ENCODE measurements around the gene HOATZ. TPM values are rescaled to one million over a fixed set of nuclear protein-coding genes. Genes with fewer than 3 reads are reported as not detected.

HOATZ gene
- total and polyA plus RNA-seq, 2 of the 13 experiments (the other 11 are each of a cell fraction or from before 2014, with no cell fraction given) = not detected

GRCh38 chr11:111572581-111572980 lies 58.0 kb downstream of the HOATZ start:
- no TSS peak for BruUV-seq (replicated peaks)
- WGBS (ENCODE audit: low lambda C conversion rate) = 90% methylated on average over 3 of the region's 3 CpGs
- ChIA-PET POLR2A (no interaction called here), CTCF (ENCODE audit: low intra/inter-chr PET ratio, low total read pairs) (no interaction called here)
- H4K20me1 ChIP-seq (ENCODE audit: insufficient read depth, low read length) = no peaks in the 10 kb centered on the region
- no peaks in the 10 kb centered on the region for H3K9me3 ChIP-seq (ENCODE audit: low read length)
- FAIRE-seq (no peak), ATAC-seq (no peak), DNase-seq (ENCODE audit: low spot score) (no peak)
- H3K4me2 ChIP-seq (ENCODE audit: low read depth, low read length) = peak overlapping the region; percentile 72; the same call in 1 of the 2 replicates
- H3K4me1 ChIP-seq (ENCODE audit: insufficient read depth, low read length) = peaks cover 48% of the 10 kb centered on the region
- in situ Hi-C loops (cut with HindIII; ENCODE audit: extremely low pct_ligation_motif_present, low pct_unique_long_range_greater_than_20kb) = no loop called here
- no peaks in the 10 kb centered on the region for H3K79me2 ChIP-seq (ENCODE audit: insufficient read depth, low read length)
- H3K9ac ChIP-seq (ENCODE audit: insufficient read depth, low read depth, low read length) = no peak overlapping the region
- no peak overlapping the region for H3K27ac ChIP-seq (ENCODE audit: extremely low read length, insufficient read depth, low read length)
- H3K4me3 ChIP-seq (replicated peaks in 1 of 3; ENCODE audit: insufficient read depth in 1 of 3, low read depth in 2 of 3, low read length in 3 of 3) = no peak overlapping the region
- H3K27me3 ChIP-seq (ENCODE audit: control insufficient read depth in 1 of 2, insufficient read depth in 2 of 2, low read length in 2 of 2) = no peaks in the 10 kb centered on the region; a peak in 1 of 5 replicates
- TF ChIP-seq ZNF383 (CRISPR knock-in tag; IDR thresholded peaks at IDR 0.05; ENCODE audit: borderline replicate concordance) (no peak), ZNF709 (CRISPR knock-in tag; IDR thresholded peaks at IDR 0.05) (no peak), RNF219 (CRISPR knock-in tag; IDR thresholded peaks at IDR 0.05) (no peak), ZNF431 (CRISPR knock-in tag; IDR thresholded peaks at IDR 0.05; ENCODE audit: borderline replicate concordance, low read depth) (no peak), AGO2 (optimal IDR thresholded peaks at IDR 0.05; ENCODE audit: low read depth, low read length) (no peak), CBFB (CRISPR knock-in tag; IDR thresholded peaks at IDR 0.05) (no peak), ATF1 (CRISPR knock-in tag; IDR thresholded peaks at IDR 0.05) (no peak)
- H2AFZ ChIP-seq (ENCODE audit: low read length) = no peak overlapping the region
- no peaks in the 10 kb centered on the region for H3K36me3 ChIP-seq (replicated peaks in 1 of 2; ENCODE audit: control insufficient read depth in 1 of 2, insufficient read depth in 2 of 2, low read length in 2 of 2)
- intact Hi-C loops (cut with micrococcal nuclease; ENCODE audit: unreplicated experiment) = no loop called here

GRCh38 chr11:111573821-111574249 lies 59.3 kb downstream of the HOATZ start:
- peak overlapping the region; percentile 39; the same call in 1 of the 2 replicates for H3K4me2 ChIP-seq (ENCODE audit: low read depth, low read length)
- ATAC-seq = no peak
- no peak for DNase-seq (ENCODE audit: low spot score)
- ChIA-PET POLR2A (no interaction called here), CTCF (ENCODE audit: low intra/inter-chr PET ratio, low total read pairs) (no interaction called here)
- peaks cover 48% of the 10 kb centered on the region for H3K4me1 ChIP-seq (ENCODE audit: insufficient read depth, low read length)
- no peak overlapping the region for H3K9ac ChIP-seq (ENCODE audit: insufficient read depth, low read depth, low read length)
- no TSS peak for BruUV-seq (replicated peaks)
- no peaks in the 10 kb centered on the region for H3K79me2 ChIP-seq (ENCODE audit: insufficient read depth, low read length)
- no peak overlapping the region for H3K4me3 ChIP-seq (replicated peaks in 1 of 3; ENCODE audit: insufficient read depth in 1 of 3, low read depth in 2 of 3, low read length in 3 of 3)
- no peak for FAIRE-seq
- in situ Hi-C loops (cut with HindIII; ENCODE audit: extremely low pct_ligation_motif_present, low pct_unique_long_range_greater_than_20kb) (no loop called here), intact Hi-C loops (cut with micrococcal nuclease; ENCODE audit: unreplicated experiment) (no loop called here)
- no peak overlapping the region for H2AFZ ChIP-seq (ENCODE audit: low read length)
- H3K9me3 ChIP-seq (ENCODE audit: low read length) = no peaks in the 10 kb centered on the region
- 52% methylated on average over 4 of the region's 4 CpGs for WGBS (ENCODE audit: low lambda C conversion rate)
- no peaks in the 10 kb centered on the region; a peak in 1 of 5 replicates for H3K27me3 ChIP-seq (ENCODE audit: control insufficient read depth in 1 of 2, insufficient read depth in 2 of 2, low read length in 2 of 2)
- H3K36me3 ChIP-seq (replicated peaks in 1 of 2; ENCODE audit: control insufficient read depth in 1 of 2, insufficient read depth in 2 of 2, low read length in 2 of 2) = no peaks in the 10 kb centered on the region
- no peak overlapping the region for H3K27ac ChIP-seq (ENCODE audit: extremely low read length, insufficient read depth, low read length)
- H4K20me1 ChIP-seq (ENCODE audit: insufficient read depth, low read length) = no peaks in the 10 kb centered on the region
- TF ChIP-seq FUBP1 (CRISPR knock-in tag; IDR thresholded peaks at IDR 0.05; ENCODE audit: borderline replicate concordance) = no peak
- TF ChIP-seq SKI (IDR thresholded peaks at IDR 0.05; ENCODE audit: partially characterized antibody) = no peak
- no peak for TF ChIP-seq BCL6 (CRISPR knock-in tag; IDR thresholded peaks at IDR 0.05)
- no peak for TF ChIP-seq MBD4 (IDR thresholded peaks at IDR 0.05; ENCODE audit: borderline replicate concordance, low read length)
